NOMO-1 treated with dmso at 0.1 percent for 144 hours (cell line): Measurements from ENCODE around the gene LMLN.
A peak's percentile ranks its signal among the peaks of the same experiment; 100 is the strongest.
"Not testable (repeated sequence)": the region's sequence is repeated elsewhere in the genome, so short reads cannot be mapped to it uniquely, and the experiment has no call there.

Experiments
- DNase-seq: peaks from one replicate; lab custom pipeline; 2025; ENCODE audit not compliant: unreplicated experiment; lab: John Stamatoyannopoulos, UW

LMLN gene

GRCh38 chr3:198025644-198026043, 65.6 kb downstream of the LMLN start:
- no peak for DNase-seq

GRCh38 chr3:198026620-198027019, 66.6 kb downstream of the LMLN start:
- no peak for DNase-seq

GRCh38 chr3:198027045-198027798, 67.2 kb downstream of the LMLN start:
- no peak for DNase-seq

- no peak for DNase-seq
Measured at GRCh38 chr3:198027799-198028390, 67.9 kb downstream of the LMLN start.

- no peak for DNase-seq
Measured at GRCh38 chr3:198028718-198029117, 68.7 kb downstream of the LMLN start.

- DNase-seq, result peak; percentile 62
Measured at GRCh38 chr3:198030125-198030524, 70.1 kb downstream of the LMLN start.

- DNase-seq, result no peak
Measured at GRCh38 chr3:198030726-198031125, 70.7 kb downstream of the LMLN start.

GRCh38 chr3:198032039-198032936, 72.3 kb downstream of the LMLN start:
- no peak for DNase-seq

- no peak for DNase-seq
Measured at GRCh38 chr3:198043119-198043518, 83.1 kb downstream of the LMLN start.

- DNase-seq, result no peak
Measured at GRCh38 chr3:198046120-198046857, 86.3 kb downstream of the LMLN start.

- DNase-seq, result no peak
Measured at GRCh38 chr3:198048445-198048844, 88.4 kb downstream of the LMLN start.

GRCh38 chr3:198051836-198052235, 91.8 kb downstream of the LMLN start:
- DNase-seq, result no peak

GRCh38 chr3:198053462-198053861, 93.4 kb downstream of the LMLN start:
- not testable (repeated sequence) for DNase-seq

GRCh38 chr3:198061119-198062067, 101.4 kb downstream of the LMLN start:
- DNase-seq, result no peak

GRCh38 chr3:198062068-198062465, 102.0 kb downstream of the LMLN start:
- DNase-seq, result no peak

GRCh38 chr3:198064420-198064819, 104.4 kb downstream of the LMLN start:
- no peak for DNase-seq

- DNase-seq, result no peak
Measured at GRCh38 chr3:198065897-198066296, 105.9 kb downstream of the LMLN start.

- DNase-seq, result no peak
Measured at GRCh38 chr3:198067416-198067815, 107.4 kb downstream of the LMLN start.

GRCh38 chr3:198070871-198071270, 110.9 kb downstream of the LMLN start:
- DNase-seq, result no peak
